ENCODE measurements around the gene COPB1. TPM values are rescaled to one million over a fixed set of nuclear protein-coding genes. Genes with fewer than 3 reads are reported as not detected.
A peak's percentile ranks its signal among the peaks of the same experiment; 100 is the strongest.

Gene COPB1
- total RNA-seq, 1 donor, result 59.0 TPM

DNA sequence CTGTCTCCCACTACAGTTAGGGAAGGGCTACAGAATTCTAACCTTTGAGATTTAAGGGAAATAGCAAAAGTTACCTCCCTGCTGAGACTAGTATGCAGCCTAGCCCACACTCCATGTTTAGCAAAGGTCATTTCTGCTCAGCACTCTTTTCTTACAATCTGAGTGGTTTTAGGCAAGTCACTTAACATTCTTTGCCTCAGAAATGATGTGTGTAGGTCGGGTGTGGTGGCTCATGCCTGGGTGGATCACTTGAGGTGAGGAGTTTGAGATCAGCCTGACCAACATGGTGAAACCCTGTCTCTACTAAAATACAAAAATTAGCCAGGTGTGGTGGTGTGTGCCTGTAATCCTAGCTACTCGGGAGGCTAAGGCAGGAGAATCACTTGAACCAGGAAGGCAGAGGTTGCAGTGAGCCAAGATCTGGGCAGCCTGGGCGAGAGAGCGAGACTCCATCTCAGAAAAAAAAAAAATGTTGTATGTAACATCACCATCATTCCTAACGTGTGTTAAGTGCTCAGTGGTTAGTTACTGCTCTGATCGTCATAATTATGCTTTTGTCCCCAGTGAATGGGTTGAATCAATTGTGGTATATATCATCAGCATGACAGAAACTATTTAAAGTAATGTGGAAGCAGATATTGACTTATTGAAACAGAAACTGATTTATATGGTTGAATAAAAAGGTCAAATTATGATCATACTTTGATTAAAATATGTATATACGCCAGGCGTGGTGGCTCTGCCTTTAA is 55.0 kb downstream of the COPB1 start:
- DNase-seq (ENCODE audit: low read depth in 2 of 3, low spot score in 2 of 3), result no peak

DNA sequence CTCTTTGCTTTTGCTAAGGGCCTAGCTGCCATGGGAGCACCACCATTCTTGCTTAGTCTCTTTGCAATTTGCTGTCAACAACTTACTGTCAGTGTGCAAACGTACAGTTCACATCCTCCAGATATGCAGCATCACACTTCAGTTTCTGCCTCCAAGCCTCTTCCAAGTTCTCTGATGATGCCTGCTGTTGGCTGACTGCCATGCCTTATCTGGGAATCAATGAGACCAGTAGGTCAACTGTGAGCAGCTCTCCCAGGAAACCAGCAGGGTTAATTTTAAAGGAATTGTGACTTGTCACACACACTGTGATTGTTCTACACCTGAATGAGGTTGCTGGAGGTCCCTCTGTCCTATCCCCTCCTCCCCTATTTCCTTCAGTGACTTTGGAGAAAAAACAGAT is 56.0 kb downstream of the COPB1 start:
- DNase-seq (ENCODE audit: low read depth in 2 of 3, low spot score in 2 of 3), result no peak

DNA sequence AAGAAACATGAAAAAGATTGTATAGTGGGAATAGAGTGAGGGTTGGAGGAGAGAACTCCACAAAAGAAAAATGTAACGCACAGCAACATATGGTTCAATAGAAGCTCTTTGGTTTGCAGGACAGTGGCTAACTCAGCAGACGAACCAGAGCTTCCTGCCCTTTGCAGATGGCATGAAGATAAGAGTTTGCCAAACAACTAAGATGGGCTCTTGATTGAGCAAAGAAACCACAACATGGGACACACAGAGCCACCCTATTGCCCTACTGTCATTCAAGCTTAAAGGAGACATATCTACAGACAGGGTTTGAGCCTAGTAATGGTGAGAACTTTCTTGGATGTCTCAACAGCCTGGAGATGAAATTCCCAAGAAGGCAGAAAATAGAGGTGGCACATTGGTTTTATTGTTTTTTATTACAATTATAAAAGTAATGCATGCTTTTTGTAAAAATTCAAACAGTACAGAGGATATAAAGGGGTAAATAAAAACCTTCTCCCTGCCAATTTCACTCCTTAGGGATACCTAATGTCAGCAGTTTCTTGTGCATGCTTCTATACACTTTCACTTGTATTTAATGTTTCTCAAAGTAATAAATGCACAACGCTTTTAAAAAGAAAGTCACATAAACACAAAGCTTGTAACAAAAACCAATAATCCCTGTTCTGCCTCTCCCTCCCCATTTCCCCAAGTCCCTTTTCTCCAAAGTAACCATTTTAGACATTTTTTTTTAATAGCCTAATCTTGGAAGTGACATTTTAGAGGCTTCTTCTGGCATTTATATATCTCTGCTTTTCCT is 63.7 kb downstream of the COPB1 start:
- DNase-seq (ENCODE audit: low read depth in 2 of 3, low spot score in 2 of 3), result peak in 2 of 3 donors; percentile 47 to 78

DNA sequence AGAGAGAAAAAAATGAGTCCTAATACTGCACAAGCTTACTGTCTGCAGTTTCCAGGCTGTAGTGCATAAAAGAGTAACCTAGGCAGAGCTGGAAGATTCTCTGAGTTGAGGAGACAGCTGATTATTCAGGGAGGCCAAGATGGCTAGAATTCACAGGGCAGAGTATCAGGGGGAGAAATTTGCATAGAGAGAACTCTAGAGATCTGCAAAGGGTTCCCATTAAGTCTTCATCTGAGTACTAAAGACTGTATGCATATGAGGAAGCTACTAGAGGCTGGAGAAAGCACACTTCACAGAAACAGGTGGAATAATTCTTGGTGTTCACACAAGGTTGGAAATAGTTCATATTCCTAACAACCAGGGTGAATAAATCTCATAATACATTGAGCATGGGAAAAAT is 74.0 kb downstream of the COPB1 start:
- no peak for DNase-seq (ENCODE audit: low read depth in 2 of 3, low spot score in 2 of 3)

DNA sequence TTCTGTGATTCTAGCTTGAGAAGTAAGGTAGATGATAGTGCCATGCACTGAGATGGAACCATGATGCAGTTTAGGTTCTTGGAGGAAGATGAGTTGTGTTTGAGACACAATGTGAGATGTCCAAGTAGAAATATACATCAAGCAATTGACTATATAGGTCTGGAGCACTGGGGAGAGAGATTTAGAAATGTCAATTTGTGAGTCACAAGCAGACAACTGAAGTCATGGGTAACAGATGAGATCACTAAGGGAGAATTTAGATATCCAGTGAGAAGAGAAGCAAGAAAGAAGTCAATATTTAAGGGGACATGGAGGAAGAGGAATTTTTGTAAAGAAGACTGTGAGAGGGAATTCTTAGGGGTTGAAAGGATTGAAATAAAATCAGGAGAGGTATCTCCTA is 75.5 kb downstream of the COPB1 start:
- DNase-seq (ENCODE audit: low read depth in 2 of 3, low spot score in 2 of 3), result no peak

DNA sequence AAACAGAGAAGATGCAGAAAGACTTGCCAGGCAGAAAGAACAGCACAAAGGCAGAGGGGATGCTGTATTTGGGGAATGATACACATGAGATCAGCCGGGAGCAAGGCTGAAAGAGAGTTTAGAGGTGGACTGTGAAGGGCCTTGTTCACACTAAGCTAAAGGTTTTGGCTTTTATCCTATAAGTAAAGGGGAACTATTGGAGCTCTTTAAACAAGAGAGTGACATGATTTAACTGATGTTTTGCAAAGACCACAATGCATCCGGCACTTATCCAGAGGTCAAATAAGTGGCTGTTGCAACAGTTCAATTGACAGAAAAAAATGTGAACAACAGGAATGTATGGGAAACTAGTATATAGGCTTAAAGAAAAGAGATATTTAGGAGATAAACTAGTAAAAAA is 76.0 kb downstream of the COPB1 start:
- peak in 1 of 3 donors; percentile 48 for DNase-seq (ENCODE audit: low read depth in 2 of 3, low spot score in 2 of 3)

DNA sequence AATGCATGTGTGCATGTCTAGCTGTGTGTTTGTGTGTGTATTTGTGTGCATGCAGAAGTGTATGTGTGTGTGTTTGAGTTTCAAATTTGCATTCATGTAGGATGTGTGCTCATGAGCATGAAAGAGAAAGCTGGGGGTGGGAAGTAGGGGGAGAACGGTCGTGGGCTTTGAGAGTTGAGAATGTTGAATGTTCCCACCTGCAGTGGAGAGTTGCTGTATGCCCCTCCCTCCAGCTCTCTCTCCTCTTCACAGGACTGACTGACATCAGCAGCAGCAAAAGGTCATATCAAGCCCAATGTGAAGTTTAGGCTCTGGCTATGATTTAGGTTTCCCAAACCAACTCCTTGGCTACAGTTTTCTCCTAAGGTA is 76.8 kb downstream of the COPB1 start:
- no peak for DNase-seq (ENCODE audit: low read depth in 2 of 3, low spot score in 2 of 3)

DNA sequence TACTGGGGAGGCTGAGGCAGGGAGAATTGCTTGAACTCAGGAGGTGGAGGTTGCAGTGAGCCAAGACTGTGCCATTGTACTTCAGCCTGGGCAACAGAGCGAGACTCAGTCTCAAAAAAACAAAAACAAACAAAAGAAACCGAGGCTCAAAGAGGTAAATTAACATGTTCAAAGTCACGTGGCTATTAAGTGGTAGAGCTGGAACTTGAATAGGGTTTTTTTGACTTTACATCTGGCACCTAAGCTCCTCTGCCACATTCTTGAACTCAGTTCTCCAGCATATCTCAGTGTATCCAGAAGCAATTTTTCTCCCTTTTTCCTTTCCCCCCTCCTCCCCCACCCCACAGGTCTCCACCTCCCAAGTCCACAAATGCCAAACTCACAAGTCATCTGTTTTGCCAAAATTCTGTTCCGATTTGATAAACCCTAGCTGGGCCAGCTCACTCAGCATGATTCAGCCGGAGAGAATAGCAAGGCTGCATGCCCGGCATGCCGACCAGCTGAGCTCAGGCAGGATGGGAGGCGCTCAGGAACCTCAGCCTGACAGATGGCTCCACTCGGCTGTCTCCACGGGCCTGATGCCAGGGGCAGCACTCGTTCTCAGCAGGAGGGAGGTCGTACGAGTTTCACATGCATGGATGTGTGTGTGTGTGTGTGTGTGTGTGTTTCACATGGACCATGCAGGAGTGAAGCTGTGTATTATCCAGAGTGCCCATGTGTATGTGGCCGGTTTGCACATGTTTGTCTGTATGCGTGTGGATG is 77.4 kb downstream of the COPB1 start:
- peak in 2 of 3 donors; percentile 57 to 58 for DNase-seq (ENCODE audit: low read depth in 2 of 3, low spot score in 2 of 3)

DNA sequence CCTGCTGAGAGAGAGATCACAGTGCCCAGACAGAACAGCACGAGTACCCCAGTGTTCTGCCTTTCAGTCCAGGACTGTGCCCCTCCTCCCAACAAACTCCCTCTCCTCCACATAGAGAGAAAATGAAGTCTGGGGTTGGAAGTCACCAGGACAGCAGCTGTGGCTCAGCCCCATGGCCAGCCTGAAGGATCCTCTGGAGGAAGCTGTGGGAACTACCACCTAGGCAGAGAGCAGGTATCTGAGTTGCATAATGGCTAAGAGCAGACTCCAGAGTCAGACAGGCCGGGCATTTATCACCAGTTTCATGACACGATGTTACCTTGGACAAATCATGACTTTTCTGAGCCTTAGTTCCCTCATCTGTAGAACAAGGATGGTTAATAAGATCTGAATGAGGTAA is 79.4 kb downstream of the COPB1 start:
- DNase-seq (ENCODE audit: low read depth in 2 of 3, low spot score in 2 of 3), result no peak

DNA sequence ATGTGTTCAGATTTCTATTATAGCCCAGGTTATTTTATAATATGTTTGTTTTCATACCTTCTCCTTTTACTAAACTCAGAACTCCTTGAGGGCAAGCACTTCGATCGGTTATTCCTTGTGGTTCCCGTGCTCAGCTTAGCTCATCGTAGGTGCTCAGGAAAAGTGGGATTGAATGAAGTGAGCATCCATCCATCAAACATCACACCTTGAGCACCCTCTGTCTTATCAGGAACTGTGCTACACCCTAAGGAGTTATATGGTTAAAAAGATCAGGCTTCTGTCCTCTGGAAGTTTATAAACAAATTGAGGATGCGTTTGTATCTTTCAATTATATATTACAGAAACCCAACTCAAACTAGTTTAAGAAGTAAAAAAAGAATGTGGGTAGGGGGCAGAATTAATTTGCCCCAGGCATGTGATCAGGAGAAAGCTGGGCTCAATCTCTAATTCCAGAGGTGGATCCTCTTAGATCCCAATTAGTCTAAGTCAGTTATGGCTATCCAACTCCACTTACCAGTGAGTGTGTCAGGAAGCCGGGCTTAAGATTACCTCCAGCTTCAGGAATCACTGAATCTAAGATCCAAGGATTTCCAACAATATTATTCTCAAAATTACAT is 80.7 kb downstream of the COPB1 start:
- DNase-seq (ENCODE audit: low read depth in 2 of 3, low spot score in 2 of 3), result no peak

DNA sequence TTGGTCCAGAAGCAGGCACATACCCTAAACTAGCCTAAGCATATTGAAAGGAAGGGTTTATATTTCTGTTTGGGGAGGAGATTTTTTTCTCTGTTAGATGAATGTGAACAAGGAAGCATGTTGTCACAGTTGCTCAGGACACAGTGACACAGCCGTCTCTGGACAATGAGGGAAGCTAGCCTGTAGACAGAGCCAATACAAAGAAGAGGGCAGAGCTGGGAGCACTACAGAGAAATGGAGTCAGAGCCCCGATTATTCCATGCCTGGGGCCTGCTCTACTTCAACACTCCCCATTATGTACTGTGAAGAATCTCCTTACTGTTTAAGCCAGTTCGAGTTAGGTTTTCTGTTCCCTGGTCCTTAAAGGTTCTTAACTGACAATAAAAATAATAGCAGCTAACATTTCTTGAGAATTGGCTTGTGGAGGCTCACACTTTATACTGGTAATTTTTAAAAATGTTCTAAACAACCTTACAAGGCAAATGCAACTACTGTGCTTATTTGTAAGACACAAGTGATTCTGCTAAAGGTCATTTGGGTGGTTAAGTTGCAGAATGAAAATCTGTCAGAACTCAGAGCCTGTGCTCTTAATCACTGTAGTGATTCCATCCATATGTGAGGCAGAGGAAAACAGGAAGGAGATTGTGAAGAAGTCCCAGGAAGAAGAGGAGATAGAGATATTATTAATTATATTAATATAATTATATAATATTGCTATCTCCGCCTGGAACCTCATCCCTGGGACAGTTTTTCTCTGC is 81.8 kb downstream of the COPB1 start:
- no peak for DNase-seq (ENCODE audit: low read depth in 2 of 3, low spot score in 2 of 3)

DNA sequence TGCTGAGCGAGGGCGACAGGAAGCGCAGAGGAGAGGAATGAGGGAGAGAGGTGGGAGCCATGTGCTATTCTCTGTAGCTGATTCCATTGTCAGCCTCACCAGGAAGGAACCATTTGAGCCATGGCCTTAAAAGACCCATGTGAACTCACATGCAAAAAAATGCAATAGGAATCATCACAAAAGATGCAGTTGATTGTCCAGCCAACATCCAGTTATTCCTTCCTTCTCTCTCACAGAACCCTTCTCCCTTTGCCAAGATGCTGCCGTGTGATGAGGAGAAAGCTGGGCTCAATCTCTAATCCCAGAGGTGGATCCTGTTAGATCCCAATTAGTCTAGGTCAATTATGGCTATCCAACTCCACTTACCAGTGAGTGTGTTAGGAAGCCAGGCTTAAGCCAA is 82.4 kb downstream of the COPB1 start:
- no peak for DNase-seq (ENCODE audit: low read depth in 2 of 3, low spot score in 2 of 3)

DNA sequence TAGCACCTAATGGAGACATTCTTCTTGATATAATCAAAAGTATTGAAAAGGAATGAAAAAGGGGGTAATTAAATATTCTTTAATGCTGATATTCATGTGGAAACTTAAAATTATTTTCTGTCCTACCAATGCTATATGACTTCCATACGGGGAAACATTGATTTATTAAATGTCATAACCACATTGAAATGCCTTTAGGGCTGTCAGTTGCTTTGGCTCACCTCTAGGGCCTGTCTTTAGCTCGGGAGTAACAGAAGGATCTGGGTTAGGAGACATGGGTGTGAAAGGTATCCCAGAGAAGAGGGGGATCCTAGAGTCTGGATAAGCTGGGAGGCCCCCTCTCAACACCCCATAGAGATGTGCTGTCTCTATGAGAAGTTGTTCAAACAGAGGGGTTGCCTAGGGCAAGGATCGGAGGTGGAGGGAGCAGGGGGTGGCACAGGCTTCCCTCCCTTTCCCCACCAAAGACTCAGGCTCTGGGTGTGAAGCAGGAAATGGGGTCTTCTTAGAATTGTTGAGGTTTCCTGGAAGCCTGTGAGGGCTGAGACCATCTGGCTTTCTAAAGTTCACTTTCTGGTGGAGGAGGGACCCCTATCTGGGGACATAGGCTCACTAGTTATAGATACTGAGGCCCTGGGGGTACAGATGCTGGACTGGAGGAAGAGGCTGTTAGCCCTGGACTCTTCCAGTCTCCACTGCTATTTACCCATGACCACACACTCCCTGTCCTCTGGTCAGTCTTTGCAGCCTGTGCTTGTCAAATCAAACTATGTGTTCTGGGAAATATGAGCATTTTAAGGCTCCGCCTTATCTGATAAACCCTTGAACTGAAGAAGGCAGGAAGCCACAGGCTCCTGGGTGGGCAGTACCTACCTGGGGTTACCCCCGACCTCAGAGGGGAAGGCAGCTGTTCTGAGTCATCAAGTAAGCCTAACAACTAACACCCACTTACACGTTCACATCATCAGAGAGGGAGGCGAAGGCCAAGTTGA is 84.8 kb downstream of the COPB1 start:
- DNase-seq (ENCODE audit: low read depth in 2 of 3, low spot score in 2 of 3), result peak; percentile 7 to 74 (median 72)

DNA sequence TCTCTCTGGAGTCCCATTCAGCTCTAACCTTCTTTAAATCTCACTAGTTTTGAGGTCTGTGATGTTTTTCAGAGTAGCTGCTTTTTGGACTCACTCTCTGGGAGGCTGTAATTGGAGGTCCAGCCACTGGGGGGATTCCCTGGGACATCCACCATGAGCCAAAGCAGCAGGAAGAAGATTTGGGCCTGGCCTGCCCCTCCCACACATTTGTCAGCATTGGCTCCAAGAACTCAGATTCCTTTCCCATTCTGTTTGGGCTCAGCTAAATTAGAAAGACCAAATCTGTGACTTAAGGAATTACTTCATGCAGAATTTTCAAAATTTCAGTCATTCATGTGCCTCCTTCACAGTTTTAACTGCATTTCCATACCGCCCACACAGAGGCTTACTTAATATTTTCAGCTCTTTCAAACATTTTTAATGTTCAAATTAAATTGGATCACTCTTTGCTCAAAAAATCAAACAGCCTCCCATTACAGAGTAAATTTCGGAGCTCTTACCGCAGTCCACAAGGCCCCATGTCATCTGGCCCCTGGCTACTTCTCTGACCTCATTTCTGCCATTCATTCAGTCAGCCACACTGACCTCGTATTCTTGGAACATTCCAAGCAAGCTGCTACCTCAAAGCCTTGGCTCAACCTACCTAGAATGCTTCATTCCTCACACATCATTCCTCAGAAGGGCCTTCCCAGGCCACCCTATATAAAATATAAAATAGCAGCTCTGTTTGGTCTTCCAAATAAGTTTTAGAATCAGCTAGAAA is 86.1 kb downstream of the COPB1 start:
- no peak for DNase-seq (ENCODE audit: low read depth in 2 of 3, low spot score in 2 of 3)

DNA sequence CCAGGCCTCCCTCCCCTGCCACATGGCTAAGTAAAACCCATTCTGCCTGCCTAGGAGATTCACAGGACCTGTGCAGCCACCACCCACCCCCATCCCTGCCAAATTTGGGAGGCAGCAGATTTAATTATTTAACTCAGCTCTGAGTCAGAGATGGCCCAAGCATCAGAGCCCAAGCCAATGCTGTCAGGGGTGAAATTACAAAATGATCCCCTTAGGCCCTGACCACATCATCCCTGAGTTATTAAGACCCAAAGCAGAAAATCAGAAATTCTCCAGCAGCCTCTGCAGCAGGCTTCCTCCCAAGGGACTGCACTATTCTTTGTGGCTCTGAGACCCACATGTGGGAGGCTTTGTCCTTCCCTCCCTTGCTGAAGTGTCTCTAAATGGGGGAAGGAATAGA is 87.8 kb downstream of the COPB1 start:
- no peak for DNase-seq (ENCODE audit: low read depth in 2 of 3, low spot score in 2 of 3)

DNA sequence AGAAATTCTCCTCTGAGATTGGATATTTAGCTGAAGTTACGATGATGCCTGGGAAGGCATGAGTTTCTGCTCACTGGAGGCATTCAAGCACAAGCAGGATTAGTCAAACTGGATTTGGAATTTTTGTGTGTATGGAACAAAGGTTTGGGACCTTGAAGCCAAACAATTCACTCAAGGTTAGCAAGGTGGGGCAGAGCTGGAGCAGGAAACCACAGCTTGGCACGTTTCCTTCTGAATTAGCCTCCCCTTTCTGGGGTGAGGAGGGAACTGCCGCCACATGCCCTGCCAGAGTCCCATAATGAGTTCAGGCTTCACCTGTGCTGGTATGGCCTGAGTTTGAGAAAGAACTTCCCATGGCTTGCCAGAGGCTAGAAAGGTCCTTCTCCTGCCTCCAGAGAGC is 89.7 kb downstream of the COPB1 start:
- no peak for DNase-seq (ENCODE audit: low read depth in 2 of 3, low spot score in 2 of 3)

DNA sequence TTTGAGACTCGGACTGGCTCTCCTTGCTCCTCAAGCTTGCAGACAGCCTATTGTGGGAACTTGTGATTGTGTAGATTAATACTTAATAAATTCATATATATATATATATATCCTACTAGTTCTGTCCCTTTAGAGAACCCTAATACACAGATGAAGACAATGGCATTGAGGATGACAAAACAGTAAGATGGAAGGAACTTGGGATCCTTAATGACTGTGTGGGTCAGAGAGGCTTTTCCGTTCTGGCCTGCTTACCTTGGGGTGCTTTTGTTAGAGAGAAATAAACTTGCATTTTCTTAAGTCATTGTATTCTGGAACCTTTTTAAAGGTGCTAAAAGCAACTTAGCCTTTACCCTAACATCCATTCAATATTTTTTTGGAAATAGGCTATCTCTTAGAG is 91.0 kb downstream of the COPB1 start:
- no peak for DNase-seq (ENCODE audit: low read depth in 2 of 3, low spot score in 2 of 3)

Measured in hematopoietic multipotent progenitor cell (in vitro differentiated cells).